Astrocyte of the hippocampus (primary cell): ENCODE data around the gene TYK2.

ENCODE experiments used
- DNase-seq: peaks from one replicate; pipeline ENCODE4 v3.0.0; 2011; ENCODE audit warnings: low read depth, low spot score

The TYK2 gene

DNA sequence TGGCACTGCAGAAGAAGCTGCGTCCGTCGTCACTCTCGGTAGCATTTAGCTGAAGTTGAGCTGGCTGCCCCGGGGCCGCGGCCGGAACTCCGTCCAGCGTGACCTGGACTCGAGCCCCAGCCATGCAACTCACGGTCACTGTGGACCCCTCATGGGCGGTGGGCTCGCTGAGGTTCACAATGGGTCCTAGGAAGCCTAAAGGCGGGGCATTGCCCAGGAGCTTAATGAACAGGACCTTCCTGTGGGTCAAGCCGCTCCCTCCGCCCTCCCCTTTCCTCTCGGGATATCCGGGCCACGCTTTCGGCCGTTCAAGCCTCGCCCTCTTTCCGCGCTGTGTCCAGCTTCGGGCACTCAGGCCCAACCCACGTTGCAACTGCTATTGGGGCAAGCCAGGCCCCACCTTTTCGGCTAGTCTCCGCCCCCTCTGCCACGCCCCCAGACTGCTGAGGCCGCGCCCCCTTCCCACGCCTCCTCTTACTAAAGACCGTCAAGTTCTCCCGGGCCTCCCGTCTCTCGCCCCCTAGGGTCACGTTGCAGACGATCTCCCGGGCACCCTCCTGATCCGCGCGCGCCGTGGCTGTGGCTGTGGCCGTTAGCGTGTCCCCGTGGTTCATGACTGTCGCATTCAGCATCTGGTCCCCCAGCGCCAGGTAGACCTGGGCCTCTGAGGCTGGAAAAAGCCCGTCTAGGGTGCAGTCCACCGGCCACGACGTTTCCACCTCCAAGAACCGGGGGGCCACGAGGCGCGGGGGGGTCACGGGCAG, 45.6 kb downstream of the TYK2 start:
- peak; percentile 96 for DNase-seq

- DNase-seq = peak; percentile 38
Measured at GRCh38 chr19:10333758-10334587, 46.4 kb downstream of the TYK2 start.

DNA sequence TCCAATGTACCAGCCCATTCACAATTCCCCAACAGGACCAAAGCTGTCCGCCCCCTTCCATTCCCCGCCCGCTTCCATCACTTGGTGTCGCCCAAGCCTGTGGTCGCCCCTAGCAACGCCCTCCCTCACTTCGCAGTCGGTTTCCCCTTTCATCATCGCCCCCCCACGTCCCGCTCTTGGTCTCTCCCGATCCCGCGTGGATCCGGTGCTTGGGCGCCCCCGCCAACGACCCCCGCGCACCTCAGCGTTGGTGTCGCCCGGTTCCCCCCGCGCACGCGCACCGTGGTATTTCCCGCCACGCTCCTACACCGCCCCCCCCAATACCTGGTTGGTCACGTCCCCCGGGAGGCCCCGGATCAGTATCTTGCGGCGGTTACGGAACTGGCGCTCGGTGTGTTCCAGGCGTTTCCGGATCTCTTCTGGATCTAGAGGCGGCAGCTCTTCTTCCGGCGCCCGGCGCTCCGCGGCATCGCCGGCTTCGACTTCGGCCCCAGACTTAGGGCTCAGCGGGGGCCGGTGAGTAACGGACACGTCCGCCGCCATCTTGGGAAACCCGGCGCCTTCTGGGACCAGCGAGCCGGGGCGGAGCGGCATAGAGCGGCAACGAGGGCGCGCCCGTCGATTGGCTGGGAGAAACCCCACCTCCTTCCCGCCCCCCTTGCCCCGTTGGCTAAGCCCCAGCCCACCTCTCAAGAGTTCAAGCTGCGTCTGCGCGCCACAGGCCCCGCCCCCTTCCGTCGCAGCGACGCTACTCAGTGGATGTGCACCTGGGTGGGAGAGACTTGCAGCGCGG, 47.2 kb downstream of the TYK2 start, which contains the start of gene RAVER1:
TSS of gene RAVER1 (minus strand) at position 565 of the 793 bp plus-strand sequence. CDS start at position 543, 22 bp downstream.
- peak; percentile 99 for DNase-seq

DNA sequence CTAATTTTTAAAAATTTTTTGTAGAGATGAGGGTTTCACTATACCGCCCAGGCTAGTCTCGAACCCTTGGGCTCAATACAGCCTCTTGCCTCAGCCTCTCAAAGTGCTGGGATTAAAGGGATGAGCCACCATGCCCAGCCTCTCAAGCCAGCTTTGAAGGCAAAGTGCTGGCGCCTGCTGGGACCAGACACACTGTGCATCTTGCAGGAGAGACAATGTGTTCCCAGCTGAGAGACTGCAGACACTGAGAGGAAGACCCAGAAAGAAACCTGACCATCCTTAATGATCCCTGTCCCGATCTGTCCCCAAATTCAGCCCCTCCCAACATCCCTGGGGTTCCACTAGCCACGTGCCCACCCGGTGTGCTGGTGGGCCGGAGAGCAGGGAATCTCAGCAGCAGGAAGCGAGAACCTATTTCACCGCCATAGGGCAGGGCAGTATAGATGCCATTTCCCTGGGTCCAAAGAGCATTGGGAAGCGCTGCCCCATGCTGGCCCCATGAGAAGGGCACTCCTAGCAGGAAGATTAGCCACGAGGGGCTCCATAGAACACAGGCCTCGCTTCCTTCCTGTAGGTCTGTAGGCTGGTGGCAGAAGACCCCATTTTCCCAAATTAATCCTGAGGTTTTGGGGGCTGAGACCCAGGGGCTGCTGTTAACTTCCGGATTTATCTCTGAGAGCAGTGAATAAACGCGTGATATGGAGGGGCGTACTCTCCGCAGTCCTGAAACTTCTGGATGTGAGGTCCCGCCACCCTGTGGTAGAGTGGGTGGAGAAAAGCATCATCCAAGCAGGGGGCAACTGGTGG, 48.0 kb downstream of the TYK2 start:
- DNase-seq = no peak

- DNase-seq = no peak
Measured at GRCh38 chr19:10329555-10329954, 50.8 kb downstream of the TYK2 start.

DNA sequence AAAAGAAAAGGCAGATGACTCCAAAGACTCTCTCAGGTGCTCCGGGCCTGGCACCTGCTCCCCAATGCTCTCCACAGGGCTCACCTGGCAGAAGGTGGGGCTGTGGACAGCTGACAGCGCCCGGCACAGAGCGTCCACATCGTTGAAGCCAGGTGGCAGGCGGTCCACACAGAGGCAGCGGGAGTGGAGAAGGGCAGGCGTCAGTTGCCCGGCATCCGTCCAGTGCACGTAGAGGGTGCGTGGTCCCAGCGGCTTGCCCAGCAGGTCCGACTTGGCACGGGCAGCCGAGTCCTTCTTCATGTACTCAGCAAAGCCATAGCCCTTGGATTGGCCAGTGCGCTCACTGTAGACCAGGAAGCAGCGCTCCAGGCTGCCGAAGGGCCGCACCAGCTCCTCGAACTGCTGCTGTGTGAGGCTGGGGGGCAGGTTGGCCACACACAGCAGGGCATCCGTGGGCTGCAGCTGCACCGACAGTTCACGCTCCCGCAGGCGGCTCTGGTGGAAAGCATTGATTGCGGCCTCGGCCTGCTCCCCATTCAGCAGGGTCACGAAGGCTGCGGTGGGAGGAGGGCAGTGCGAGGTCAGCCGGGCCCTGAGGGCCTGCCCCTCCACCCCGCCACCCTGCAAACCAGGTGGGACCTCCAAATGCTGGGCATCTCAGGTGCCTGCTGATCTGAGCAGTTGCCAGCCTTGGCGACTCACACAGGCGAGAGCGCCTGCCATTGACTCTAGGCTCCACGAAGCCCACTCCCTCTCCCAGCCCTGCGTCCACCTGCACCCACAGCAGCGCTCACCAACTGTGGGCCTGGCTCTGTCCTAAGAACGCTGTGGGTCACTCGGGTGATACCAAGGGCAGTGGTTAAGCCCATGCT, 51.6 kb downstream of the TYK2 start:
- no peak for DNase-seq

DNA sequence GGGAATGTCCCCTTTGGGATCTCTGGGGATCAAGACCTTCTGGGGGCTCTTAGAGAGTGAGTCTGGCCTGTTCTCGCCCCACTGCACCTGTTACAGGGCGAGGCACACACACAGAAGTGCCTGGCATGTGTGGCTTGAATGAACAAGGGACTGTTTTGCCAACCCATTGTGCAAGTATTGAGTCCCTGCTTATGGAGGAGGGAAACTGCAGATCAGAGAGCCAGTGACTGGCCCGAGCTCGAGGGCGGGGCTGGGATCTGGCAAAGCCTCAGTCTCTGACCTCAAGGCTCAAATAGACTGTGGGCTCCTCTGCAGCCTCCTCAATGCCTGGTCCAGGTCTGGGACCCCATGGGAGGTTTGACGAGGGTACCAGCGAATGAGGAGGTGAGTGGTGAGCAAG, 52.6 kb downstream of the TYK2 start:
- DNase-seq = no peak

- no peak for DNase-seq
Measured at GRCh38 chr19:10325732-10326131, 54.6 kb downstream of the TYK2 start.

DNA sequence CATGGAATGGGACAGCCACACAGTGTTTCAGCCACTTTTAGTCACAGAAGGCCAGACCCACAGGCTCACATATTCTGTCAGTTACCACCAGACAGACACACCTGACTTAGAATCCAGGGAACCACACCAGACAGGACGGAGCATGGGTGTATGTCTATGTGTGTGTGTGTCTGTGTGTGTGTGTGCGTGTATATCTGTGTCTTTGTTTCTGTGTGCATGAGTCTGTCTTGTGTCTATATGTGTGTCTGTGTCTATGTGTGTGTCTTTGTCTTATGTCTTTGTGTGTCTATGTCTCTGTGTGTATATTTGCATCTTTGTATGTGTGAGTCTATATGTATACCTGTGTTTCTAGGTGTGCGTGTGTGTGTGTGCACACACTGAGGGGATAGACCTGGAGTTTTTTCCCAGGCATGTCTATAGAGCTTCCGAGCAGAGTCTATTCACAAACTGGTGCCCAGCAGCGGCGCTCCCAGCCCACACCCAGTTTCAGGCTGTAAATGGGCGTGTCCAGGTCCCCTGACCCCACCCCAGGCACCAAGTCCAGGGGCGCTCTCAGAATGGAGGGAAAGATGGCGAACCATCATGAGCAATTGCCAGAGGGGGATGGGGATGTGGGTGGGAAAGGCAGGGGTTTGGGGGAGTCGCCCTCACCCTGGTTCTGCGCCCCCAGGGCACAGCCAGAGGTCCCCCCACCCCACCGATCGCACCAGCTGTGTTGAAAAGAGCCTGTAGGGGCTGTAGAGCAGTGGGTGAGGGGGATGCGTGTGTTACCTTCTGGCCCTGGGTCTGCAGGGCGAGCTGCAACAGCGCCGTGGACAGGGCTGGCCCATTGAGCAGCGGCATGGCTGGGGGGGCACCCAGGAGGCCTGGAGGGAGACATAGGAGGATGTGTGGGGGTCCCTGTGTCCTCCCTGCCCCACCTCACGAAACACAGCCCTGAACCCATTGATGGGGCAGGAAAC, 58.2 kb downstream of the TYK2 start:
- DNase-seq = no peak

GRCh38 chr19:10321417-10321797, 59.0 kb downstream of the TYK2 start:
- no peak for DNase-seq

GRCh38 chr19:10320602-10321416, 59.6 kb downstream of the TYK2 start:
- no peak for DNase-seq

DNA sequence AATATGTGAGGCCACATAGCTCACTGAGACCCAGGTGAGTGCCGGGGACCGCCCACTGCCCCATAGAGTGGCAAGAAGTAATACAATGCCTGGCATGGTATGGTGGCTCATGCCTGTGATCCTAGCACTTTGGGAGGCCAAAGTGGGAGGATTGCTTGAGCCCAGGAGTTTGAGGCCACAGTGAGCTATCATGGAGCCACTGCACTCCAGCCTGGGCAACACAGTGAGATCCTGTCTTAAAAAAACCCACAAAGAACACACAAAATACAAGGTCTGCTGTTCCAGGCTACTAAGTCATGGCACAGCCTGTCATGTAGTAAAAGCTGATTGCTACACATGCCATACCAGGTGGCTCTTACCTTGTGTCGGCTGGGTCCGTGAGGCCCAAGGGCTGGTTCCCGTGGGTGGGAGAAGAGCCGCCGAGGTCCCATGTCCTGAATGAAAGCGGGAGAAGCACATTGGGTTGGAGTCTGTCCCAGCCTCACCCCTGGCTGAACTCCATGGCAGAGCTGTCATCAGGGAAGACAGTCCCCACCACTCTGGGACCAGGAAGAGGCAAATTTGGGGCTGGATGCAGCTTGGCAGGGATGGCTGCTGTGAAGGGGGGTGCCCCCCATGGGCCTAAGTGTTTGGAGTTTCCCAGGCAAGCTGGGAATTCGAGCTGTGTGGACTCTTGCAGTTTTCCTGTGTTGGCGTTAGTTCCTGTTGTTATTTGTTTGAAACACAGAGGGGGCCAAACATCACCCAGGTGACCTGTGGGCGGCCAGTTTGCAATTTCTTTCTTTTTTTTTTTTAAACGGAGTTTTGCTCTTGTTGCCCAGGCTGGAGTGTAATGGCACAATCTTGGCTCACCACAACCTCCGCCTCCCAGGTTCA, 61.3 kb downstream of the TYK2 start:
- no peak for DNase-seq

- DNase-seq = no peak
Measured at GRCh38 chr19:10317857-10318462, 62.4 kb downstream of the TYK2 start.

DNA sequence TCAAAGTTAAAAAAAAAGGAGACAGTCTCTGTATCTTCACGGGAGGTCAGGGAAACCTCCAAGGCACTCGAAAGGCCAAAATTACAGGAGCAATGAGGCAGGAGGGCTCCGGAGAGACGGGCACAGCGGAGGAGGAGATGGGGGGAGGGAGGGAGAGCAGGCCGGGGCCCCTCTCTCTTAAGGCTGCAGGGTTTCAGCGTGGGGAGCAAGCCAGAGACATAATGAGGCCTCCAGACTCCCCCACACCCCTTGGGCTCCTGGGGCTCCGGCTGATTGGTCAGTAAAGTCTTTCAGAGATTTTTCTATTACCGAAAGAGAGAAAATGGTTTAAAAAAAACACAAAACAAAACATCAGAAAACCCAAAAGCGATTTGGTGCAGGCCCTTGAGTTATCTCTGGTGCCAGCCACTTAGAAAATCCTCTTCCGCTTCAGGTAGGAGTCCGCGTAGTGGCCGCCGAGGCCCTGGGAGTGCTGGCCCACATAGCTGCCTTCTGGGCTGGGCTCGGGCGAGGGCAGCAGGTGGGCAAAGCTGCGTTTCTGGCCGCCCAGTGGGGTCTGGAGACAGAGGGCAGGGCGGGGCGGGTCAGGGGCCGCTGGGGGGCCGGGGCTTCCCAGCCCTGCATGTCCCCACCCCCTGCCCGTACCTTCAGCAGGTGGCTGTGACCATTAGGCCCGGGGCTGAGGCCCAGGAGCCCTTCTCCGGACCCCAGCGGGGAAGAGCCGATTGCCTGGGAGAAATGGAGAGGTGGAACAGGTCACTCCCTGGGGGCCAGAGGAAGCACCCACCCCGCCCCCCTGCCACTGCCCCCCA, 63.1 kb downstream of the TYK2 start:
- no peak for DNase-seq

DNA sequence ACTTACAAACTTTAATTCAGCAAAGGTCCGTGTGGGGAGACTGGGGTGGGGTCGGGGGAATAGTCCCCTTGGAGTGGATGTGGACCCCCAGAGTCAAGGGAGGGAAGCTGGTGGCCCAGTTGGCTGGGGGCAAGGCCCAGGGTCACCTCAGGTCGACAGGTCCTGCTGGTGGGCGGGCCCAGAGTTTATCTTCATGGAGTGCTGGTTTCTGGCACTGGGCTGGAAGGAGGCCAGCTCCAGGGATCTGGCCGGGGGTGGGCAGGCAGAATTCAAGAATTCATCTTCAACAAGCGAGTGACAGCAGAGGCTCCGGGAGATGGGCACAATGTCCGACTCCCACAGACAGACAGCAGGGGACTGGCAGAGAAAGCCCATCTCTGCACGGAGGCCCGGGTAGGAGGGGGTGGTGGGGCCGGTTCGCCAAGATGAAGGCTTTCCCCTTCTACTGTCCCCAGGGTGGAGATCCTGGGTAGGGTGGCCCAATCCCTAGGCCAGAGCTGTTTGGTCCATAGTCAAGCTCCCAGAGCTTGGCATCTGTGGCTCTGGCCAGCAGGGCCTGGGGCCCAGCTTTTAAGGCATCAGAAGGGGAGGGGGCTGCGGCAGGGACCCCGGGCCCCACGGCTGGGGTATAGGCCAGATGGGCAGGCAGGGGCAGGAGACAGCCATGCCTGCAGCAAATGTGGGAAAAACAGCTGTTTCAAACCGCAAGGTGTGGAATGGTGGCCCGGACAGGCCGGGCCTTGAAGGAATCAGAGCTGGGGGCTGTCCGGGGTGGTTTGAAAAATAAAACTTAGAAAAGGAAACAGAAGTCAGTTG, 63.9 kb downstream of the TYK2 start:
- DNase-seq = no peak
